ENCODE results near the gene PPP2R2D.

PPP2R2D gene

GRCh38 chr10:131854579-131855335, 46.1 kb upstream of the PPP2R2D start:
- POLR2A ChIA-PET: no interaction called here
- H3K4me3 ChIP-seq (ENCODE audit: low read depth, low read length): no peak overlapping the region
- TF ChIP-seq CTCF (IDR thresholded peaks at IDR 0.05; ENCODE audit: insufficient read depth, low read length, missing control alignments): no peak
- no peak for DNase-seq (ENCODE audit: low read depth, low spot score)
- CTCF ChIA-PET: no interaction called here

- no peak overlapping the region for H3K4me3 ChIP-seq (ENCODE audit: low read depth, low read length)
- ChIA-PET CTCF (no interaction called here), POLR2A (no interaction called here)
- TF ChIP-seq CTCF (IDR thresholded peaks at IDR 0.05; ENCODE audit: insufficient read depth, low read length, missing control alignments): no peak
- no peak for DNase-seq (ENCODE audit: low read depth, low spot score)
These were observed 45.1 kb upstream of the PPP2R2D start for GRCh38 chr10:131855461-131856401.

GRCh38 chr10:131856441-131857094, 44.2 kb upstream of the PPP2R2D start:
- no peak for TF ChIP-seq CTCF (IDR thresholded peaks at IDR 0.05; ENCODE audit: insufficient read depth, low read length, missing control alignments)
- CTCF ChIA-PET: no interaction called here
- no peak for DNase-seq (ENCODE audit: low read depth, low spot score)
- no peak overlapping the region for H3K4me3 ChIP-seq (ENCODE audit: low read depth, low read length)
- POLR2A ChIA-PET: no interaction called here

GRCh38 chr10:131857156-131858117, 43.4 kb upstream of the PPP2R2D start:
- no peak overlapping the region for H3K4me3 ChIP-seq (ENCODE audit: low read depth, low read length)
- DNase-seq (ENCODE audit: low read depth, low spot score): no peak
- ChIA-PET POLR2A (no interaction called here), CTCF (no interaction called here)
- TF ChIP-seq CTCF (IDR thresholded peaks at IDR 0.05; ENCODE audit: insufficient read depth, low read length, missing control alignments): no peak

GRCh38 chr10:131858118-131858515, 42.7 kb upstream of the PPP2R2D start:
- no peak overlapping the region for H3K4me3 ChIP-seq (ENCODE audit: low read depth, low read length)
- TF ChIP-seq CTCF (IDR thresholded peaks at IDR 0.05; ENCODE audit: insufficient read depth, low read length, missing control alignments): no peak
- no peak for DNase-seq (ENCODE audit: low read depth, low spot score)
- ChIA-PET POLR2A (no interaction called here), CTCF (no interaction called here)
